PC-3 (cell line): ENCODE data around the gene RAP1B. TPM values are rescaled to one million over a fixed set of nuclear protein-coding genes. Genes with fewer than 3 reads are reported as not detected.

ENCODE experiments used
- ATAC-seq: fragments of 200-7000 bp; cut with Tn5 transposase; 2 replicates; pipeline ENCODE4 v1.9.1; 2020; ENCODE audit warnings: mild to moderate bottlenecking, moderate library complexity
- BruUV-seq: library from RNA; stranded (reverse); fragments of 400-500 nt; replicated peaks from 2 replicates; lab custom pipeline; 2021; lab: Mats Ljungman, UMichigan
- CTCF ChIA-PET: fragments of 300-600 bp; sonication (Branson Sonifier 250); formaldehyde crosslinking; loops from one replicate; lab custom pipeline; 2022; ENCODE audit warnings: antibody characterized with exemption; lab: Charles Lee
- POLR2A ChIA-PET: fragments of 300-600 bp; sonication (Branson Sonifier 250); formaldehyde crosslinking; loops from one replicate; lab custom pipeline; 2022; ENCODE audit warnings: antibody characterized with exemption; ENCODE audit not compliant: unreplicated experiment; lab: Charles Lee
- DNase-seq: peaks from one replicate; pipeline ENCODE4 v3.0.0-alpha.2; 2015
- H2AFZ ChIP-seq: fragments of 300-600 bp; sonication (generic); 2 replicates; pipeline ENCODE4 v1.6.0; 2016; ENCODE audit warnings: antibody characterized with exemption, low read length
- H3F3A ChIP-seq: fragments of 300-600 bp; sonication (generic); one replicate; pipeline ENCODE4 v1.6.0; 2017; ENCODE audit warnings: antibody characterized with exemption, low read length, control low read depth, mild to moderate bottlenecking; ENCODE audit not compliant: unreplicated experiment
- H3K27ac ChIP-seq: fragments of 300-600 bp; sonication (generic); 2 replicates; pipeline ENCODE4 v1.5.1; 2016; ENCODE audit warnings: mild to moderate bottlenecking, low read length
- H3K27me3 ChIP-seq: fragments of 300-600 bp; sonication (generic); 2 replicates; pipeline ENCODE4 v1.6.1; 2016; ENCODE audit warnings: low read length, mixed read lengths
- H3K36me3 ChIP-seq: fragments of 300-600 bp; sonication (generic); 2 replicates; pipeline ENCODE4 v1.6.1; 2016; ENCODE audit warnings: low read depth, mixed run types, low read length, mixed read lengths
- H3K4me1 ChIP-seq: fragments of 300-600 bp; sonication (generic); 2 replicates; pipeline ENCODE4 v1.5.1; 2016; ENCODE audit warnings: low read length; ENCODE audit not compliant: insufficient read depth
- H3K4me2 ChIP-seq: fragments of 300-600 bp; sonication (generic); 2 replicates; pipeline ENCODE4 v1.6.0; 2016; ENCODE audit warnings: low read length
- H3K4me3 ChIP-seq: fragments of 300-600 bp; sonication (generic); 2 replicates; pipeline ENCODE4 v1.5.1; 2016; ENCODE audit warnings: mild to moderate bottlenecking, low read length, mixed read lengths
- H3K79me2 ChIP-seq: fragments of 300-600 bp; sonication (generic); 2 replicates; pipeline ENCODE4 v1.6.1; 2017; ENCODE audit warnings: low read length, mixed read lengths
- H3K9ac ChIP-seq: fragments of 300-600 bp; sonication (generic); 2 replicates; pipeline ENCODE4 v1.6.0; 2016; ENCODE audit warnings: mild to moderate bottlenecking, low read length
- H3K9me2 ChIP-seq: fragments of 300-600 bp; sonication (generic); replicated peaks from 2 replicates; pipeline ENCODE4 v1.6.1; 2016; ENCODE audit warnings: mixed run types, low read length, mixed read lengths
- H3K9me3 ChIP-seq: fragments of 300-600 bp; sonication (generic); 2 replicates; pipeline ENCODE4 v1.6.1; 2016; ENCODE audit warnings: low read length, mixed read lengths
- H4K20me1 ChIP-seq: fragments of 300-600 bp; sonication (generic); 2 replicates; pipeline ENCODE4 v1.6.1; 2016; ENCODE audit warnings: low read length, mixed read lengths
- EZH2 ChIP-seq: fragments of 300-600 bp; sonication (generic); IDR thresholded peaks from one replicate; pipeline ENCODE4 v1.6.1; 2017; ENCODE audit warnings: antibody characterized with exemption, mild to moderate bottlenecking, low read length; ENCODE audit not compliant: unreplicated experiment
- EZH2phosphoT487 ChIP-seq: fragments of 300-600 bp; sonication (generic); IDR thresholded peaks from 2 replicates; pipeline ENCODE4 v1.6.1; 2018; ENCODE audit warnings: mild to moderate bottlenecking, antibody characterized with exemption, low read length, borderline replicate concordance
- intact Hi-C: fragments of 100-400 bp; cut with micrococcal nuclease; formaldehyde crosslinking; loops from 2 replicates; pipeline ENCODE4 v1.9.0; 2023
- total RNA-seq: library from RNA; depleted of rRNA; stranded (reverse); fragments of >200 nt; gene quantifications from 2 replicates; pipeline ENCODE4 v1.2.3, GENCODE V29; 2014
- TF ChIP-seq, protein P1 (sequence below): fragments of 300-600 bp; sonication (generic); conservative IDR thresholded peaks from 2 replicates; pipeline ENCODE4 v1.5.1; 2017; ENCODE audit warnings: antibody characterized with exemption, low read depth, mild to moderate bottlenecking, low read length

RAP1B gene
- total RNA-seq, 1 experiment from 2014 or later: 98.0 TPM

DNA sequence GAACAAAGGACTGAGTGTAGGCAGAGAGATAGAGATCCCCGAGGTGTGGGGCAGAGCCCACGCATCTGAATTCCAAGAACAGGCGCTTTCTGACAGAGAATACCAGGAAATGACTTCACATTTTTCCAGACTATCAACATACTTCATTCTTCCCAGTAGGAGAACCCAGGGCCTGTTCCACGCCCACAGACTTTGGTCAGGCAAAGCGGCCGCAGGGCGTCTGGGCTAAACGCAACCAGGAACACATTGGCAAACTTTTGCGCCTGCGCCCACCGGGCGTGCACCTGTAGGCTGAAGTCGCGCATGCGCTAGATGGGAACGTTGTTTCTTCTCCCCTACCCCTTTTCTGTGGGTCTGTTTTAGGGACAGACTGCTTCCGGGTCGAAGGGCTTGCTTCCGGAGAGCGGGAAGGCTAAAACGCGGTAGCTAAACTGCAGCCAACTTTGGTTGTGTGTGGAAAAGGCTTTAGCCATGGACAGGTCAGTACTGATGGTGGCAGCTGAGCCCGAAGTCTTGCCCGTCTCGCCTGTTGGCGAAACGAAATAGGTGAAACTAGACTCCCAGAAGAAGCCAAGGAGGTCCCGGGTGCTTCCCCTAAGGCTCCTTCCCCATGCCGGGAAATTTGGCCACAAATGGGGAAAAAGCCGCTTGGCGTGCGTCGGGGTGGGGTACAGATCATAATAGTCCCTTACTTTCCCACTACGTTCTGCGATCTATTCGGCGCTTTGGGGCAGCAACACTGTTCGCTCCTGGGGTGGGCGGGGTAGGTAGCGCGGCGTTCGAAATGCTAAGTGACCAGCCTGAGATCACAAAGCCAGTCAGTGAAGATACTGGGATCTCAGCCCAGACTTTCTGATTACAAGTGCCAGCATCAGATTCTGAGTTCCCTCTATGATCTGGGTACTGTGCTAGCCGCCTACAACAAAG, 76.2 kb downstream of the RAP1B start, which contains the start of gene NUP107:
Gene NUP107 (plus strand): TSS at position 384 of the 927 bp plus-strand sequence. CDS start 88 bp downstream, at position 472.
- Histone ChIP-seq H3K79me2 (peaks cover 39% of the 10 kb centered on the region), H3K9ac (peak within 1 kb of the TSS; percentile 93), H3K4me1 (peaks cover 19% of the 10 kb centered on the region; the same call in 1 of the 2 replicates), H3K9me2 (no peaks in the 10 kb centered on the region), H2AFZ (peak within 1 kb of the TSS; percentile 80), H3F3A (no peaks in the 10 kb centered on the region), H3K4me2 (peak within 1 kb of the TSS; percentile 95), H3K27me3 (no peaks in the 10 kb centered on the region), H4K20me1 (no peaks in the 10 kb centered on the region), H3K27ac (peak within 1 kb of the TSS; percentile 70), H3K4me3 (peak within 1 kb of the TSS; percentile 83), H3K36me3 (peaks cover 18% of the 10 kb centered on the region), H3K9me3 (no peaks in the 10 kb centered on the region)
- CTCF ChIA-PET: interaction anchor here (0.7 kb wide), 1 partner anchor 646 kb away, joined by 5 read pairs; no protein-coding TSS in a partner anchor
- intact Hi-C loops: loop anchor here (2.0 kb wide), 1 partner anchor 76 kb away; the partner anchor contains the start of gene RAP1B
- TSS peak; percentile 72 for BruUV-seq
- DNase-seq (peak; percentile 100), ATAC-seq (peak; percentile 97)
- POLR2A ChIA-PET: no interaction called here
- TF ChIP-seq, protein P1, sequence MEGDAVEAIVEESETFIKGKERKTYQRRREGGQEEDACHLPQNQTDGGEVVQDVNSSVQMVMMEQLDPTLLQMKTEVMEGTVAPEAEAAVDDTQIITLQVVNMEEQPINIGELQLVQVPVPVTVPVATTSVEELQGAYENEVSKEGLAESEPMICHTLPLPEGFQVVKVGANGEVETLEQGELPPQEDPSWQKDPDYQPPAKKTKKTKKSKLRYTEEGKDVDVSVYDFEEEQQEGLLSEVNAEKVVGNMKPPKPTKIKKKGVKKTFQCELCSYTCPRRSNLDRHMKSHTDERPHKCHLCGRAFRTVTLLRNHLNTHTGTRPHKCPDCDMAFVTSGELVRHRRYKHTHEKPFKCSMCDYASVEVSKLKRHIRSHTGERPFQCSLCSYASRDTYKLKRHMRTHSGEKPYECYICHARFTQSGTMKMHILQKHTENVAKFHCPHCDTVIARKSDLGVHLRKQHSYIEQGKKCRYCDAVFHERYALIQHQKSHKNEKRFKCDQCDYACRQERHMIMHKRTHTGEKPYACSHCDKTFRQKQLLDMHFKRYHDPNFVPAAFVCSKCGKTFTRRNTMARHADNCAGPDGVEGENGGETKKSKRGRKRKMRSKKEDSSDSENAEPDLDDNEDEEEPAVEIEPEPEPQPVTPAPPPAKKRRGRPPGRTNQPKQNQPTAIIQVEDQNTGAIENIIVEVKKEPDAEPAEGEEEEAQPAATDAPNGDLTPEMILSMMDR: no peak
- TF ChIP-seq EZH2 (no peak), EZH2phosphoT487 (no peak)

- Histone ChIP-seq H3K27me3 (no peaks in the 10 kb centered on the region), H3K4me1 (no peaks in the 10 kb centered on the region), H3K79me2 (peaks cover 3% of the 10 kb centered on the region; the same call in 1 of the 2 replicates), H3K9me2 (no peaks in the 10 kb centered on the region), H3K4me3 (no peak overlapping the region), H3K9me3 (no peaks in the 10 kb centered on the region), H3K27ac (no peak overlapping the region), H4K20me1 (no peaks in the 10 kb centered on the region), H3K36me3 (peaks cover 55% of the 10 kb centered on the region), H2AFZ (no peak overlapping the region), H3K9ac (no peak overlapping the region), H3K4me2 (no peak overlapping the region), H3F3A (no peaks in the 10 kb centered on the region)
- ChIA-PET CTCF (no interaction called here), POLR2A (no interaction called here)
- ATAC-seq (no peak), DNase-seq (no peak)
- intact Hi-C loops: no loop called here
- no TSS peak for BruUV-seq
- TF ChIP-seq EZH2phosphoT487 (no peak), EZH2 (no peak)
- TF ChIP-seq, protein P1: no peak
These were observed 84.8 kb downstream of the RAP1B start for GRCh38 chr12:68695454-68695853.

GRCh38 chr12:68699486-68699885, 88.8 kb downstream of the RAP1B start:
- Histone ChIP-seq H3F3A (no peaks in the 10 kb centered on the region), H3K4me1 (no peaks in the 10 kb centered on the region), H3K27me3 (no peaks in the 10 kb centered on the region), H3K9me2 (no peaks in the 10 kb centered on the region), H3K27ac (no peak overlapping the region), H2AFZ (no peak overlapping the region), H3K79me2 (no peaks in the 10 kb centered on the region), H3K9me3 (no peaks in the 10 kb centered on the region), H3K9ac (no peak overlapping the region), H3K4me3 (no peak overlapping the region), H3K36me3 (peaks cover 40% of the 10 kb centered on the region), H4K20me1 (no peaks in the 10 kb centered on the region), H3K4me2 (no peak overlapping the region)
- TF ChIP-seq EZH2phosphoT487: no peak
- TF ChIP-seq EZH2: no peak
- TF ChIP-seq, protein P1: no peak
- BruUV-seq: no TSS peak
- ChIA-PET CTCF (no interaction called here), POLR2A (no interaction called here)
- ATAC-seq (no peak), DNase-seq (no peak)
- intact Hi-C loops: no loop called here
